HG03558 (cell line): ENCODE results near the gene PLSCR4.
"Not testable (repeated sequence)": the region's sequence is repeated elsewhere in the genome, so short reads cannot be mapped to it uniquely, and the experiment has no call there.

Experiments
- ATAC-seq: cut with Tn5 transposase; IDR thresholded peaks from one replicate; pipeline ENCODE4 v1.9.1; 2021; ENCODE audit warnings: moderate number of reproducible peaks; ENCODE audit not compliant: unreplicated experiment; ENCODE audit errors: extremely low read depth

Gene PLSCR4, protein sequence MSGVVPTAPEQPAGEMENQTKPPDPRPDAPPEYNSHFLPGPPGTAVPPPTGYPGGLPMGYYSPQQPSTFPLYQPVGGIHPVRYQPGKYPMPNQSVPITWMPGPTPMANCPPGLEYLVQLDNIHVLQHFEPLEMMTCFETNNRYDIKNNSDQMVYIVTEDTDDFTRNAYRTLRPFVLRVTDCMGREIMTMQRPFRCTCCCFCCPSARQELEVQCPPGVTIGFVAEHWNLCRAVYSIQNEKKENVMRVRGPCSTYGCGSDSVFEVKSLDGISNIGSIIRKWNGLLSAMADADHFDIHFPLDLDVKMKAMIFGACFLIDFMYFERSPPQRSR

GRCh38 chr3:146250449-146251382, at the start of gene PLSCR4:
Gene PLSCR4 (minus strand): TSS chr3:146251105. CDS start chr3:146222071, 29,034 bp downstream.
- ATAC-seq: no peak

DNA sequence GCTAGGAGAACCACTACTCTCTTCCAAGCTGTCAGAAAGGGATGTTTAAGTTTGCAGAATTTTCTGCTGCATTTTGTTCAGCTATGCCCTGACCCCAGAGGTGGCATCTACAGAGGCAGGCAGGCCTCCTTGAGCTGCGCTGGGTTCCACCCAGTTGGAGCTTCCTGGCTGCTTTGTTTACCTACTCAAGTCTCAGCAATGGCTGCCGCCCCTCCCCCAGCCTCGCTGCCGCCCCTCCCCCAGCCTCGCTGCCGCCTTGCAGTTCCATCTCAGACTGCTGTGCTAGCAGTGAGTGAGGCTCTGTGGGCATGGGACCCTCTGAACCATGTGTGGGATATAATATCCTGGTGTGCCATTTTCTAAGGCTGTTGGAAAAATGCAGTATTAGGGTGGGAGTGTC, 42.5 kb upstream of the PLSCR4 start:
- ATAC-seq: not testable (repeated sequence)

GRCh38 chr3:146283781-146284445, 33.0 kb upstream of the PLSCR4 start:
- no peak for ATAC-seq

DNA sequence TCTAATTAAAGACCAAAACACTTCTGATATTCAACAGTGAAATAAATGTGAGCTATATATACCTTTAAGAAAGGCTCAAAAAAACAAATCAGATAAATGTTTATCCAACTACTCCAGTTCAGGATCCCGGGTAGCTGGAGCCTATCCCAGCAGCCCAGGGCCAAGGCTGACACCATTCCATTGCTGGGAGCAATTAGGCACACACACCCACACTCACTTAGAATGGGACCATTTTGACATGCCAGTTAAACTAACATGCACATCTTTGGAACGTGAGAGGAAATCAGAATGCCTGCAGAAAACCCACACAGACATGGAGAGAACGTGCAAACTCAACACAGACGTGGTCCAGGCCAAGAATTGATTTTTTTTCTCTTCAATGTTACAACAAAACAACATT, 30.0 kb upstream of the PLSCR4 start:
- ATAC-seq: no peak

GRCh38 chr3:146279951-146280350, 29.0 kb upstream of the PLSCR4 start:
- no peak for ATAC-seq

GRCh38 chr3:146279013-146279412, 28.1 kb upstream of the PLSCR4 start:
- ATAC-seq: no peak

DNA sequence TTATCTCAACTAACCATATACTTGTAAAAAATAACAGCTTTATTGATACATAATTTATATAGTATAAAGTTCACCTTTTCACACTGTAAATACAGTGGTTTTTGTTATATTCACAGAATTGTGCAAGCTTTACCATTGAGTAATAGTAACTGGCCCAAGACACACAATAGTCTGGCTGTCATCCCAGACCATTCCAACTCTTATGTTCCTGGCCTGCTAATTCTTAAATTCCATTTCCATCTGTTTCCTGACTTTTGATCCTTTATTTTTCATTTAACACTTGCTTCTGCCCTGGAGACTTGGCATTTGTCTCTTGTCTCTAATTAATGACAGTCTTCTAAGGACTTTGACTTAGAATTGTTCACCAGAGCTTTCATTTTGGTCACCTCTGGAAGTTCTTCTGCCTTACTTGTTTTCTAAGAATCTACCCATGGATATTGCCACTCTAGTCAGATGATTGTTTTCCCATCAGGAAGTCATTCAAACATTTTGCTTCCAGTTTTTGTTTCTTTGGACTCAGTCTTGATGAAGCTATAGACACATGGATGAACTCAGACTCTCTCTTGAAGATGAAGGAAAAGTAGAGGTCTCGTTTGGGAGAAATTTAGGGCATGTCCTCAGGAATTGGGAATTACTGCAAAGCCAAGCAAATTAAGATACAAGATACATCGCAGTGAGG, 27.2 kb upstream of the PLSCR4 start:
- no peak for ATAC-seq

DNA sequence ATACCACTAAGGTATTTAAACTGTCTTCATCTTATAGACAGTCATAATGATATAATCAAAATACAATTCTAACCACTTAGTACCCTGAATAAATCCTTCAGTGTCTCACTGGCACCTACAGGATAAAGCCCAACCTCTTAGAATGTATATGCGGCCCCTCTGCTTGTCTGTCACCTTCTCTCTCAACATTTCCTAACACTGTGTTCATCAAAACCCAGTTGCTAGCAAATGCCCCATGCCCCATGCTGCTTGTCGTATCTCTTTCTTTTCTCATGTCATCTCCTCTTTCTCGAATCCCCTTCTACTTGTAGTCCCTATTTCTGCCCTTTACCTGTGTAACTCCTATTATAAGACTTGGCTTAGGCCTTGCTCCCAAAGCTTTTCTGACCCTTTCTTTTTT, 24.6 kb upstream of the PLSCR4 start:
- no peak for ATAC-seq

GRCh38 chr3:146274833-146275232, 23.9 kb upstream of the PLSCR4 start:
- ATAC-seq: no peak

GRCh38 chr3:146273721-146274407, 23.0 kb upstream of the PLSCR4 start:
- ATAC-seq: no peak

DNA sequence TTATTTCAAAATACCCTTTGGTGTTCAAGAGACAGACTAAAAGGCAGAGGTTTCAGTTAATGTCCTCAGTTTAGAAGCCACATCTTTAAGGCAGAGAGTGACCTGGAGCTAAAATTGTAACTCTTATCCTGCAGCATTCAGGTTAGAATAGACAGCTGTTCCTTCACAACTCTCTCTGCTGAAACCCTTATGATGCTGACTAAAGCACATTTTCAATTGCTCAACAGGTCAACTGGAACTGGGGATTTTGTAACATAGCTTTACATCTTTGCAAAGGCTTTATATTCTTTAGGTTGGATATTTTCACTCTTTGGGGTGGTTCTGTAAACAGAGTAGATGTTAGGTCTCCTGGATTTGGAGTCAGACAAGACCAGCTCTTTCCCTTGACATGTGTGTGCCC, 20.3 kb upstream of the PLSCR4 start:
- ATAC-seq: no peak

- no peak for ATAC-seq
Measured at GRCh38 chr3:146269271-146269670, 18.4 kb upstream of the PLSCR4 start.

- no peak for ATAC-seq
Measured at GRCh38 chr3:146268535-146269219, 17.8 kb upstream of the PLSCR4 start.

DNA sequence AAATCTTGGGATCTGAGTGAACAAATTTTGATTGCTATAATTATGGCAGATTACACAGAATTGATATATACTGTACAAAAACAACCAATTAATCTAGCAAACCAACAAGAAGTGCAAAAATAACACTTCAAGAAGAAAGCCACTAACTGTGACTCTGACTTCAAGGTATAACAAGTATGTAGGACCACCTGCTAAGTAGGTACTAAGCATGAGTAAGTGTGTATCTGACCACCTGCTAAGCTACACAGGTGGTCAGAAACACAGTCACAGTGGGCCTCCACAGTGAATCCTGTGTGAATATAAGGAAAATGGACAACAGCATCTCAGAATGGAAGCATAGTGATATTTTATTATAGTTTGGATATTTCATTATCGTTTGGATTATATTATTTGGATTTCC, 14.8 kb upstream of the PLSCR4 start:
- ATAC-seq: no peak

GRCh38 chr3:146262371-146263110, 11.6 kb upstream of the PLSCR4 start:
- ATAC-seq: no peak

DNA sequence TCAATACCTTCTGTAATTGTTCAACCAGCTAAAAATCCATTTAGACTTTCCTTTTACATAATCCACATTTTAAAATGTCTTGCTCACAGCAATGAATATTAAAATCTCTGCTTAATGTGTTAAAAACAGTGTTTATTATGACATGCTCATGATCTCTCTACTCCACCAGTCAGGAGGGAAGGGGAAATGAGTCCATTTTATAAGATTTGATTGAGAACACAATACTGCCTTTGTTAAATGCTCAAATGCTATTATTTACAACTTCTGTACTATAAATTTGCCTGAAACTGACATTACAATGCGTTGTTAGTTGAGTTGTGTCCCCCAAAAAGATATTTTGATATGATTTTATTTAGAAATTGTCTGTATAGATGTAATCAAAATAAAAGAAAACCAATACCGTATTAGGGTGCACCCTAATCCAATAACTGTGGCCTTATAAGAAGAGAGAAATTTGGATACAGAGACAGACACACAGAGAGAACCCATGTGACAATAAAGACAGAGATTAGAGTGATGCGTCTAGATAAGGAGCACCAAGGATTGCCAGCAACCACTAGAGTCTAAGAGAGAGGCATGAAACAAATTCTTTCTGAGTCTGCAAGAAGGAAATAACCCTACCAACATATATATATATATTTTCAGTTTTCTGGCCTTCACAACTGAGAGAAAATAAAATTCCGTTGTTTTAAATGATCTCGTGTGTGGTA, 9.1 kb upstream of the PLSCR4 start:
- no peak for ATAC-seq

DNA sequence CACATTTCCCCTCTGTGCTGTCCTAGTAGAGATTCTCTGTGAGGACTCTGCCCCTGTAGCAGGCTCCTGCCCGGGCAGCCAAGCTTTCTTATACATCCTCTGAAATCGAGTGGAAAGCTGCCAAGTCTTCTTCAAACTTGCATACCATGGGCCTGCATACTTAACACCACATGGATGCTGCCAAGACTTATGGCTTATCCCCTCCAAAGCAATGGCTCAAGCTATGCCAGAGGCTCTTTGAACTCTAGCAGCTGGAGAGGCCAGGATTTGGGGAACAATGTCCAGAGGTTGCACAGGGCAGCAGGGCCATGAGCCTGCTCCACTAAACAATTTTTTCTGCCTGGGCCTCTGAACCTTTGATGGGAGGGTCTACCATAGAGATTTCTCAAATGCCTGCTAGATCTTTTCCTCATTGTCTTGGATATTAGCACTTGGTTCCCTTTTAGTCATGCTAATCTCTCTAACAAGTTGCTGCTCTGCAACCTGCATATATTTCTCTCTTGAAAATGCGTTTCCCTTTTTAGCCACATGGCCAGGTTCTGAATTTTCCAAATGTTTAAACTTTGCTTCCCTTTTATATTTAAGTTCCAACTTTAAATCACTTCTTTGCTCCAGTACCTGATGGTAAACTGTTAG, 6.1 kb upstream of the PLSCR4 start:
- ATAC-seq: no peak
